Epithelial cell of prostate (primary cell): ENCODE measurements around the gene PBRM1.
A peak's percentile ranks its signal among the peaks of the same experiment; 100 is the strongest.

Experiments
- DNase-seq: peaks from one replicate; pipeline ENCODE4 v3.0.0-alpha.2; 2011; ENCODE audit warnings: low read depth, low spot score
- H3K27ac ChIP-seq: fragments of 450-650 bp; 2 replicates; pipeline ENCODE4 v1.5.1; 2017; ENCODE audit warnings: mild to moderate bottlenecking

The PBRM1 gene

DNA sequence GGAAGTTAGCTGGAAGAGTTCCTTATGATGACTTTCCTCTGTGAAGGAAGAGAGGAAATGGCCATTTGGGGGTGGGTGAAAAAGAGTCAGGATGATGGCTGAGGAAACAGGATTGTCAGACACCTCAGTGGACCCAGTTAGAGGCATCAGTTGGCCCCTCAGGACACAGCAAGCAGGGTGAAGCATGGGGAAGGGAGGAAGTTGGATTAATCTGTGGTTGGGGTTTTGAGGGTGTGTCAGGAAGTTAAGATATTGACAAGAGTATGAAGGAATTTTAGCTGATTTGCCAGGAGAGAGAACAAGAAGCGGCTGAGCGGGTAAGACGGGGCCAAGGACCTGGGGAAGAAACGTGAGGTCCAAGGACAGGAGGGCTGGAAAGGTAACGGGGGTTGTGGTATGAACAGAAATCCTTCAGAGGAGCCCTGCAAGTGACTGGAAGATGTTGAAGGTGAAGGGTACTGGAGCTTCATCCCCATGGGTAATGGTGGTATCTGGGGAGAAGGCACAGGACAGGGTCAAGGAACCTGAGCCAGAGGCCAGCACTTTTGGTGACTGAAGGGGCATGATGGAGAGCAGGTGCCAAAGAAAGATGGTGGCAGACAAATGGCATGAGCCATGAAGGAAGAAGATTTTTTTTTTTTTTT lies 146.6 kb downstream of the PBRM1 start:
- DNase-seq: no peak
- H3K27ac ChIP-seq: peak overlapping the region; percentile 23

DNA sequence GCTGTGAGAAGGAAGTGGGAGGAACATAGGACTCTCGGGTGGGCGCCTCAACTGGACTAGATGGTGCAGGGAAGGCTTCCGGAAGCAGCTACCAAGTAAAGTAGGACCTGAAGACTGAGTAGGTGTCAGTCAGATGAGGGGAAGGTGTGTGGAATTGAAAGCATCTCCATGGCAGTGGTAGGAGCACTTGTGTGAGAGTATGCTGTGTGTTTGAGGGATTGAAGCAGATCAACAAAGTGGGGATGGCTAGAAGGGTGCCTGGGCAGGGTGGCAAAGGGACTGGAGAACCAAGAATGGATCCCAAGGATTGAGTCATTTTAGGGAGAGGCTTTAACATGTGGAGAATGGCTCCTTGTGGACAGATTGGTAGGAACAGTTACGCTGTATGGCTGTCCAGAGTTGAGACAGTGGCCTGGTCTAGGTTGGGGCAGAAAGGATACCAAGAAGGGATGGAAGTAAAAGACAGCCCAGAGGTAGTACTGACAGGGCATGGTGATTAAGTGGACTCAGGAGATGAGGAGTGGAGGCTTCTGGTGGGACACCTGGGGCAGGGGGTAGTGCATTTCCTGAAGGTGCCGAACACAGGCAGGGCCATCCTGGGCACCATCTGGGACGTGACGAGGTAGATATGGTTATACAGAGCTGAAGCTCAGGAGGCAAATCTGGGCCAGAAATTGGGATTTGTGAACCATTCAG lies 147.8 kb downstream of the PBRM1 start:
- DNase-seq: no peak
- H3K27ac ChIP-seq: no peak overlapping the region

DNA sequence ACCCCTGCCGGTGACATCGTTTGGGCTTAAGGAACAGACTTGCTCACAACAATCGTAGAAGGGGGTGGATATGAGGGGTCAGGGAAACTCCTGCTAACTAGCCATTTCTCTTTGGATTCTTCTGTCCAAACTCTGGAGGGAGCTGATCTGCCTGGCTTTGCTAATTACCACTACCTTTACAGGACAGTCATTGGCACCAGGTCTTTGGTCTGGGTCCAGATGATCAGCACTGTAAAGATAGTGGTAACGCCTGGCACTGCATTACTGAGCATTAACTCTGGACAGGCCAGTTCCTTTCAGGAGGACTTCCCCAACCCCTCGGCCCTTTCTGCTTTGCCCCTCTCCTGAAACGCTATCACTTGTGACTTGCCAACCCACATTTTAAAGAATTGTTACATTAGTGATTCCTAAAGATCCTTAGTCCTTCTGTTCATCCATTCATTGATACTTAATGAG lies 148.5 kb downstream of the PBRM1 start:
- peak overlapping the region; percentile 77 for H3K27ac ChIP-seq
- DNase-seq: no peak

DNA sequence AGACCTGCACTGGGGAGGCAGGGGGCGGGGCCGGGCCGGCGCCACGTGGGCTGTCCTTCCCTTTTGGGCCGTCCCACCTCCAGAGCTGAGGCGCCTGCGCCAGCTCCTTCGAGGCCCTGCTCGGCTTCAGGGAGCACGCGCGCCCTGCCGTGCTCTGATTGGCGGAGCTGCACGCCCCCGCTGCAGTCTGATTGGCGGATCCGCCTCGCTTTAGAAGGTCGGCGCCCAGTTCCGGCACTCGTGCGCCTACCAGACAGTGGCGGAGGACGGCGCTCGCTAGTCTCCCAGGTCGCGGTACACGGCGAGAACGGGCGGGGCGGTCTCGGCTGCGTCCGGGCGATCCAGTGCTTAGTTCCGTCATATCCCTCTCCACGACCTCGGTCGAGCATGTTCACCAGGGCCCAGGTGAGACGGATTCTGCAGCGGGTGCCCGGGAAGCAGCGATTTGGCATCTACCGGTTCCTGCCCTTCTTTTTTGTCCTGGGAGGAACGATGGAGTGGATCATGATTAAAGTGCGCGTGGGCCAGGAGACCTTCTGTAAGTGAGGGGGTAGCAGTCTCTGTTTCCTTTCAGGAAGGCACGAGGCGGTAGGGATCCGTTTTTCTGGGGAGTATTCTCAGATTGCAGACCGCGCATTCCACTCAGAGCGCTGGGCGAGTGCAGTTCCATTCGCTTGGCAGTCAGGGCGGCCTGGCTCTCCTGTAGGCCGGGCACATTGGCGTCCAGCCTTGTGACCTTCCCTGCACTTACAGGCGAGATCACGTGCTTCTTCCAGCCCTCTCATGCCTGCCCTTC lies 149.1 kb downstream of the PBRM1 start, which contains the start of gene UQCC5:
TSS of gene UQCC5 (plus strand) at position 237 of the 796 bp plus-strand sequence. CDS start at position 388, 151 bp downstream.
- peak; percentile 95 for DNase-seq
- peak within 1 kb of the TSS; percentile 77 for H3K27ac ChIP-seq

DNA sequence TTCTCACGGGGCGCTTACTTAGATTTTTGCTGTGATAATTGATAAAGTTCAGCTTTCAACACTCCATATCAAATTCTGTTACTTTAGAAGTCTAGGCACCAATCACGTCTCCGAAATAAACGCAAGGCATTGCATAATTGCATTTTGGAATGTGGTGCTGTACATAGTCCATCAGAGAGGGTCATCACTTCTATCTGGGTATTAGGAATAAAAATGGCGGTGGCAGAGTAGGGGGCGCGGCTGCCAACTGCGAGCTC lies 149.7 kb downstream of the PBRM1 start:
- no peak overlapping the region for H3K27ac ChIP-seq
- DNase-seq: no peak

DNA sequence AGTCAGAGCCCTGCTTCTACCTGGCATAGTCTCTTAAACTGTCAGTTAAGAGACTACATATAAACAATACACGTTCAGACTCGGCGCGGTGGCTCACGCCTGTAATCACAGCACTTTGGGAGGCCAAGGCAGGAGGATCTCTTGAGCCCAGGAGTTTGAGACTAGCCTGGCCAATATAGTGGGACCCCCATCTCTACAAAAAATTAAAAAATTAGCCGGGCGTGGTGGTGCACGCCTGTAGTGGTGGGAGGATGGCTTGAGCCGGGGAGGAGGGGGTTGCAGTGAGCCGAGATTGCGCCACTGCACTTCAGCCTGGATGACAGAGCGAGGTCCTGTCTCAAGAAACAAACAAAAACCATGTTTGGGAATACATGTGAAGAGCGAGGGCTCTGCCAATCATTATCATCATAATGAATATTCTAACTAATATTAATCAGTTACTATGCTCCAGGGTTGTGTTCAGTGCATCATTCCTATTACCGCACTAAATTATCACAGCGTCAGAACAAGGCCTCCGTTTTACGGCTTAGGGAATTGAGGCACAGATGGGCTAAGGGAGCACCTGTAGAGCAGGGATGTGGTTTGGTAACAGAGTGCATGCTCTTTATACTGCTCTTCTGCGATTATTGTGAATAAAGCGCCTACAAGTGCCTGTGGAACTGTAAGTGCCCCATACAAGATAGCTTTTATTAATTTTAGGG lies 150.2 kb downstream of the PBRM1 start:
- DNase-seq: no peak
- peak overlapping the region; percentile 27 for H3K27ac ChIP-seq

DNA sequence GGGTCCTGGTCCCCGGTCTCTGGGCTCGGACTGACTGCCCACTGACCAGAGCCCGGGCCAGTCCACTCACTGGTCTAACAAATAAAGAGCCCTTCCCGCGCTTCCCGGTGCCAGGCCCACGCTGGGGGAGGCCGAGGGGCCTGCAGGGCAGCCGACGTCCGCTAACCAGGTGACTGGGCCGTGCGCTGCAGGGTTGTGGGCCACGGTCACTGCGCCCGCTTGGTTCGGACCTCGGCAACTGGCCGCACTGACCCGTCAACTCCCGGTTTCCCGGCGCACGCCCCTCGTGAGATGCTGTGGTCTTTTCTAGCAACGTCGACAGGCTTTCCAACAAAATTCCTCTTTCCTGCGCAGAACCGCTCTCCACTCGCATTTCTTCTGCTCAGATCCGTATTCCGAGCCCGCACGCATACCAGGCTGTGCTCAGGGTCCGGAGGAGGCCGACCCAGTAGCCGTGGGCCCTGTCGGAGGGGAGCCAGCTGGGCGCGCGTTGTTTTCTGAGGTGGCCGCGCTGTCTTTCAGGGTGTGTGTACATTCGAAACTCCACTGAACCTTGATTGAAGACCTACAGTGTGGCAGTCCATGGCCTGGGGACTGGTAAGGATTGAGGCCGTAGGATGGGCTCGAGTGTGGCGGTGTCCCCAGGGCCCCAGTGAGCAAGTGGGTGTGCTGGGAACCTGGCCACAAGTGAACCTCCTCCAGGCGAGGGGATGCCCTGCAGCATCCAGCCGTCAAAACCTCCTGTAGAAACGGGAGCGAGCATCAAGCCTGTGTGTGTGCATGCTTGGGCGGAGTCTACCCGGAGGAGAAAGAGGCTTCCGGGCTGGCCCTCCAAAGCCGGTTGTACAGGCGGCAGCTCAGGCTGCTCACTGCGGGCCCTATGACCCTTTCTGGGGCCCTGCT lies 151.2 kb downstream of the PBRM1 start:
- DNase-seq: no peak
- H3K27ac ChIP-seq: peak overlapping the region; percentile 27

DNA sequence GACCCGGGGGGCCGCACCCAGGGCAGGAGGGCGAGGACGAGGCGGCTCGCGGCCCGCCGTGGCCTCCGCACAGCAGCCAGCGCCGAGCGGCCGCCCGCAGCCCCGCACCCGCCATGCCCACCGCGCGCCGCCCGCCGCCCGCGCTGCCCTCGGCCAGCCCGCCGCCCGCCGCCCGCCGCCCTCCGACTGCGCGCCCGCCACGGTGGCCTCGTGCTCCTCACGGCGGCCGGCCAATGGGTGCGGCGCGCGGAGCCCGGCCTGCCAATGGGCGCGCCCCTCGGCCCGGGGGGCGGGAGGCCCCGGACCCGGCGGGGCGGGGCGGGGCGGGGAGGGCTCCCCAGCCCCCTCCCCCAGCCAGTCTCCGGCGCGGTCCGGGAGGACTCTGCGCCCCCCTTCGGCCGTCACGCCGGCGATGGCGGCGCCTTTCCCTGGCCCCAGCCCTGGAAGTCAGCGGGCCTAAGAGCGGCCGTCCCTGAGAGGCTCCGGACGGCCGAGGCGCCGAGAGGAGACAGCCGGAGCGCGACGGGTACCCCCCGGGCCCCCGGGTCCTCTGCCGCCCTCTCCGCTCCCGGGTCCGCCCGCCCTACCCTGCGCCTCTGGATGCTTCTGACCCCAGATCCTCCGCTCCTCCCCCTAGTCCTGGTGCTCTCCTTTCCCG lies 152.0 kb downstream of the PBRM1 start, which contains the start of gene NT5DC2:
TSS of gene NT5DC2 (minus strand) at position 235 of the 658 bp plus-strand sequence. CDS start at position 115, 120 bp downstream.
- peak within 1 kb of the TSS; percentile 40 for H3K27ac ChIP-seq
- no peak for DNase-seq

DNA sequence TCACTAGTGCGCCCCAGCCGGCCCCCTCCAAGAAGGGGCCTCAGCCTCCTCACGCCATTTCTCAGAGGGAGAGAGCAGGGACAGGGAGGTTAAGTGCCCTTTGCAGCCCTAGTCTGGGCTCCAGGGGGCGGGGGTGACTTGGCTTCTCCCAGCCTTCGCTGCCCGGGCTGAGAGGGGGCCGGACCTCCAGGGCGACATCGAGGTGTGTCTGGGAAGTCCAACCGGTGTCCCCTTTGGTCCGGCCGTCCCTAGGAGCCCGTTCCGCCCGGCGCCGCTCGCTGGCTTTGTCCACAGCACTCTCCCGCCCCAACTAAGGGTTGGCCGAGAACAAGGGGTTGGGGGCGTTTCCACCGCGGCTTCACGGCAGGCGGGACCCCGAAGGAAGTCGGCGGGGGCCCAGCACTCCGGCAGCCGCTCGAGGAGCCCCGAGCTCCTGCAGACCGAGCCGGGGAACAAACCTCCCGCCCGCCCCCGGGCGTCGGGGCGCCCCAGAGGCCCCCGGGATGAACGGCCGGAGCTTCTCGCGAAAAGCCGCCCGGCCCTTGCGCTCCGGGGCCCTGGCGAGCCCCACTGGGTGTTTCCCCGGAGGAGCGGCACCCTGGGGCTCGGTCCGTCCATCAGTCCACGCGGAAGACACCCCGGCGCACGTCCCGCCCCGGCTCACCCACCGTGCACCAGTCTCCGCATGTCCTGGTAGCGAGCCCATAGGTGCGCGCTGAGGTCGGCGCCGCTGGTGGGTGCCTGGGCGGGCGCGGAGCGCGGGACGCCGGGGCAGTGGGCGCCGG lies 152.7 kb downstream of the PBRM1 start:
- DNase-seq: no peak

DNA sequence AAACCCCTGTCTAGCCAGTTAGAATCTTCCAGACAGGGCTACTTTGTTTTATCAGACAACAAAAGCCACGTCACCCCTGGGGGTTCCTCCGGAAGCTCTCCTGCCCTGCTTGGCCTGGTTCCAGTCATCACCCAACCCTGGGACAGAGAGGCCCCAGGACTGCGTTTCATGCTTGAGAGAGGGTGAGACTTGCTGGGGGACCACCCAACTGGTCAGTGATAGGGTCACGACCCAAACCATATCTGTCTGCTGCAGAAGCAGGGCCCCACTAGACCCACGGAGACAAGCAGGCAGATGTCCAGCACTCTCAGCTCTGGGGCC lies 153.2 kb downstream of the PBRM1 start:
- peak overlapping the region; percentile 40 for H3K27ac ChIP-seq
- no peak for DNase-seq

More for the DNA sequence above, 152.7 kb downstream of the PBRM1 start:
- peak overlapping the region; percentile 40 for H3K27ac ChIP-seq

DNA sequence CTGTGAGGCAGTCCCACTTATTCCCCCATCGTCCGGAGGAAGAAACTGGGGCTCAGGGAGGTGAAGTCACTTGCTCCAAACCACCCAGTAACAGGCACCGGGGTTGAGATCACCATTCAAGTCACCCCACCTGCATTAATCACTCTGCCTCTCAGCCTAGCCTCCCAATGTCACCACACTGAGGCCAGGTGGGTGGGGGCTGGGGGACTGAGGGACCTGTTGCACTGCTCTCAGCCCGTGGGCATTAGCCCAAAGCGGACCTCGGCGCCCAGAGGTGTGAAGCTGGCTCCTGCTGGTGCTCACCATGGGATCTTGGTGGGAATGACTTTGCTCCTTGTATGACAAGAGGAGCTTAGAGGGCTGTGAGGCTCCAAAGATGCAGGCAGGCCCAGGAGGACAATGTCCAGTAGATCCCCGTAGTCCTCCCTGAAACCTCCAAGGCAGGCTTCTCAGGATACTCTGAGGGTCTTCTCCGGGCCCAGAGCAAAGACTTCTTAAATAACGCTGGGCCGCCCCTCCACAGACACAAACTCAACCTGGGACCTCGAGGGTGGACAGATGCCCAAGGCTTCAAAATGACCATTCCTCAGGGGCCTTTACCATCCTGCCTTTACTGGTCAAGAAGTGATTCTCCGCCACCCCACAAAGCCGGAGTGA lies 153.7 kb downstream of the PBRM1 start:
- no peak for DNase-seq

DNA sequence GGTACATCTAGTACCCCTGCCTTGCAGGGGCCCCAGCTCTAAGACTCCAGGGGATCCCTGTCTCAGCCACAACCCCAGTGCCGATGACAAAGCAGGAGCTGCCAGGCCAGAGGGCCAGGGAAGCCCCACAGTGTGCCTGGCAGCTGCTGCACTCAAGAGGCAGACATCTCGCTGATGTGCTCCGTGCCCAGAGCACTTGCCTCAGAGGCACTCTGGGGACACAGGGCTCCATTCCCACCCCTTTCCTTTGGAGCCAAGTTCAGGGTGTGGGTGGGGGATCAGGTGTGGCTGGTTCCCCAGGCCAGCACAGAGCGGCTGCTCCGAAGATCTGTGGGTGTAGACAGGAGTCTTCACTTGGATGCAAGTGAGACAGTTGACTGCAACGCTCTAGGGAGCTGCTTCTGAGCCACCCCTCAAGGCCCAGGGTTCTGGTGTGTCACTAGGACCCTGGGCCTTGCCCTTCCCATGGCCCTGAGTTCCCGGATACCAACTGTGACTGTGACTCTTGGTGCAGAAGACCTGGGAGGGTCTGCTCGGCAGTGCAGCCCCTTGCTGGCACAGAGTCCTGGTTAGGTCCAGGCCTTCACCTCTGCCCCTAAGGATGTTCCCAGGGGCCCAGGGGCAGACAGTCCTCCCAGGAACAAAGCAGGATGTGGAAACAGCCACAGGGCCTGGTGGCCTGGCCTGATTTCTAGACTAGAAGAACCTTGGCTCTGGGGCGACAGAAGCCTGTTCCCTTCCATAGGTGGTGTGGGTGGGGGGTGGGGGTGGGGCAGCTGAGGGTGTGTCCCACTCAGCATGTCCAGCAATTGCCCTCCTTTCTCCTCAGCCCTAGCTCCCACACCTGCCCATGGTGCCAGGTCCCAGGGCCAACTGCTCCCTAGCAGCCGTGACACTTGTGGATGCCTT lies 154.5 kb downstream of the PBRM1 start:
- DNase-seq: no peak
- peak overlapping the region; percentile 40 for H3K27ac ChIP-seq

More for the DNA sequence above, 153.7 kb downstream of the PBRM1 start:
- H3K27ac ChIP-seq: peak overlapping the region; percentile 40

DNA sequence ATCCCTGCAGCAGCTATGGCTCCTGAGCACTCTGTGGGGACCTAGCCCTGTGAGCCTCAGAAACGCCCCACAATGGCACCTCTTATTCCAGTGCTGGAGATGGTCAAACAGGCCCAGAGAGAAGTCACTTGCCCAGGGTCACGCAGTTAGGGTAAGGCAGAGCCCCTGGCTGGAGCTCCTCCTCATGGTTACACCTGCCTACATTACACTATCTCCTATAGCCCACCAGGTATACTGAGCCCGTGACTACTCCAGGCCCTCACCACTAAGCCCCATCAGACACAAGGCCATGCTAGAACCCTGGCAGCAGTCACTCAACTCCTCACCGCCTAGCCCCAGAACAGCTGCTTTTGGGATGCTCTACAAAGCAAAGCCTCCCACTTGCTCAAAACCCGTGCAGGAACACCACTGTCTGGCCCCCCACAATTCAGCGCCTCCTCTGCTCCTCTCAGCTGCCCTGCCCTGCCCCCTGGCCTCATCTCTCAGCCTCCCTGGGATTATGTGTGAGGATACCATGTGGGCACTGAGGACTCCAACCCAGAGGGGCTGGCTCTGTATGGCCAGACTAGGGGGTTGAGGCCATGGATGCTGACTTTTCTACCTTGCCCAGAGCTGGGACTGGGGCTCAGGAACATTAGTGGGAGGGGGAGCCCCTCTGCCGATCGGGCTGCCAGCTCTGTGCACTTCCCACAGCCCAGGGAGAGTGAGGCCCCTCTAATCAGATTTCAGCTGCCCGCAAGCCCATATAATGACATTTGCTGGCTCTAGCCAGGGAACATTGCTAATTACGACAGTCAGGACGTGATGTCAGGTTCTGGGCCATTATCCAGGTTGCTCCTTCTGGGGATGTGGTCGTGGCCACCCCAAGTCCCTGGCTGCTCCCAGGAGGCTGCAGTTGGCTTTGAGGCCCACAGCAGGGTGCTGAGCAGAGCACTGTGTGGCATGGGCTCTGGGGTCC lies 156.1 kb downstream of the PBRM1 start:
- H3K27ac ChIP-seq: peak overlapping the region; percentile 40
- no peak for DNase-seq

DNA sequence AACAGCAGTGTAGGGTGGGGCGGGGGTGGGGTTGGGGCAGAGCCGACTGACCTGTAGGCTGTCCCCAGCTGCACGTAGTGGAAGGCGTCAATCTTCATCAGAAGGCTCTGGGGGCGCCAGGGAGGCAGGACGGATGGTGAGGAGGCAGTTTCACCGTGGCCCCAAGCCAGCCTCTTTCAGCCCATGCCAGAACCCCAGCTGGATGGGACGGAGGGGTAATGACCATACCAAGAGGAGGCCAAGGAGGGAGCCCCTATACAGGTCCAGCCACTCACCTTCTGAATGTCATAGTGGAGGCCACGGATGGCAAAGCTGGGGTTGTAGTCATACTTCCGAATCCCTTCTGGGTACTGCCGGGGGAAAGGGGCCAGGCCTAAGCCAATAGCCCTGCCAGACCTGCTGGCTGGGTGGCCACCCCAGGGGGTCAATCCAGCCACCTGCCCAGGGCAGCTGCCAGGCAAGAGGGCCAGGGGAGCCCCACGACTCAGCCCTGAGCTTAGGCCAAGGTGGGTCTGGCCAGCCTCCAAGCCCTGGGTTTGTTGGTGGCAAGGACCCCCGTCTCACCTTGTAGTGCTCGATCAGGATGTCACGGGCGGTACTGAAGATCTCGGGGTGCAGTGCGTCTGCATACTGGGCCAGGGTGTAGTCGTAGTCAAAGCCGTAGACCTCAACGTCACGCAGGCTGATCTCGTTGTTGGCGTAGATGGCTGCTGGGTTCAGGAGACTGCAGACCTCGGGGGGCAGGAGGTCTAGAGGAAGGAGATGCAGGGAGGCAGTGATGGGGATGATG lies 156.9 kb downstream of the PBRM1 start:
- DNase-seq: no peak
- no peak overlapping the region for H3K27ac ChIP-seq
